ENCODE measurements around the gene PCSK7.

GRCh38 chr11:117271208-117271607 is 39.3 kb upstream of the PCSK7 start:
- TF ChIP-seq EZH2 (IDR thresholded peaks at IDR 0.05) (no peak), POLR2AphosphoS5 (IDR thresholded peaks at IDR 0.05; ENCODE audit: borderline replicate concordance, low read depth, low read length) (no peak)
